H1 (cell line): ENCODE measurements around the gene NLRC5. TPM values are rescaled to one million over a fixed set of nuclear protein-coding genes. Genes with fewer than 3 reads are reported as not detected.

Experiments
- TBP ChIP-seq: IDR thresholded peaks from 2 replicates; pipeline ENCODE4 v1.6.1; 2011; ENCODE audit warnings: low read depth, low read length, improper control_type of control experiment
- polyA plus RNA-seq, 7 experiments: library from polyadenylated mRNA; depleted of rRNA in 3 of 7; stranded (reverse) in 5 of 7; unstranded in 2 of 7; fragments of >200 nt in 5 of 7; fragments of 200-250 nt in 2 of 7; gene quantifications; 1 replicate in 5 of 7; 2 replicates in 1 of 7; 4 replicates in 1 of 7; pipeline versions ENCODE4 v1.2.1 to v1.2.3, GENCODE V29; 2011 to 2013; ENCODE audit warnings: missing spikeins in 2 of 7, mixed read lengths in 2 of 7
- total RNA-seq: library from RNA; stranded (reverse); fragmentation: NEBNext Ultra II Directional; extraction: Animal tissue kit (Norgen Biotek cat#: 25700); gene quantifications from 2 replicates; pipeline ENCODE4 v1.2.1, GENCODE V29; 2021
- TF ChIP-seq, protein P1 (sequence below): IDR thresholded peaks from 2 replicates; pipeline ENCODE4 v1.6.1; 2012; ENCODE audit warnings: low read length, inconsistent platforms

NLRC5 gene
- total and polyA plus RNA-seq, 2 of the 8 experiments (the other 6 are each of a cell fraction or from before 2014, with no cell fraction given): 2.2 to 3.2 TPM

DNA sequence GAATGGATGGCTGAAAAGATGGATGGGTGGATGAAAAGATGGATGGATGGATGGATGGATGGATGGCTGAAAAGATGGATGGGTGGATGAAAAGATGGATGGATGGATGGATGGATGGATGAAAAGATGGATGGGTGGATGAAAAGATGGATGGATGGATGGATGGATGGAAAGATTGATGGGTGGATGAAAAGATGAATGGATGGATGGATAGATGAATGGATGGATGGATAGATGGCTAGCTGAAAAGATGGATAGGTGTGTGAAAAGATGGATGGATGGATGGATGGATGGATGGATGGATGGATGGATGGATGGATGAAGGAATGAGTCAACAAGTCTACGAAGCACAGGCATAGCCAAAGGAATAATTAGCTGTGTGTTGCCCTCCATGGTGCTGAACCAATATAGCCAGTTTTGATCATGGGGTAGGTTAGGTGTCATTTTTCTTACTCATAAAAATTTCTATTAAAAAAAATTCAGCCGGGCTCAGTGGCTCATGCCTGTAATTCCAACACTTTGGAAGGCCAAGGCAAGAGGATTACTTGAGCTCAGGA lies 41.1 kb downstream of the NLRC5 start (continued):
- TF ChIP-seq TBP: no peak
- TF ChIP-seq, protein P1, sequence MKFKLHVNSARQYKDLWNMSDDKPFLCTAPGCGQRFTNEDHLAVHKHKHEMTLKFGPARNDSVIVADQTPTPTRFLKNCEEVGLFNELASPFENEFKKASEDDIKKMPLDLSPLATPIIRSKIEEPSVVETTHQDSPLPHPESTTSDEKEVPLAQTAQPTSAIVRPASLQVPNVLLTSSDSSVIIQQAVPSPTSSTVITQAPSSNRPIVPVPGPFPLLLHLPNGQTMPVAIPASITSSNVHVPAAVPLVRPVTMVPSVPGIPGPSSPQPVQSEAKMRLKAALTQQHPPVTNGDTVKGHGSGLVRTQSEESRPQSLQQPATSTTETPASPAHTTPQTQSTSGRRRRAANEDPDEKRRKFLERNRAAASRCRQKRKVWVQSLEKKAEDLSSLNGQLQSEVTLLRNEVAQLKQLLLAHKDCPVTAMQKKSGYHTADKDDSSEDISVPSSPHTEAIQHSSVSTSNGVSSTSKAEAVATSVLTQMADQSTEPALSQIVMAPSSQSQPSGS: no peak
